Prostate gland (tissue), 2 donors: ENCODE measurements around the gene TUBB. TPM values are rescaled to one million over a fixed set of nuclear protein-coding genes. Genes with fewer than 3 reads are reported as not detected.
"Not testable (repeated sequence)": the region's sequence is repeated elsewhere in the genome, so short reads cannot be mapped to it uniquely, and the experiment has no call there.

ENCODE experiments used
- DNase-seq: peaks from one replicate; pipeline ENCODE4 v3.0.0-alpha.2; 2019; ENCODE audit warnings: low spot score
- H3K27ac ChIP-seq, 2 donors: fragments of 200-600 bp; sonication (generic); 2 replicates each; pipeline ENCODE4 v1.5.1; 2017 to 2019
- H3K27me3 ChIP-seq: fragments of 200-600 bp; sonication (generic); replicated peaks from 2 replicates; pipeline ENCODE4 v1.5.1; 2019; ENCODE audit not compliant: insufficient read depth
- H3K36me3 ChIP-seq, 2 donors: fragments of 200-600 bp; sonication (generic); 1 replicate in 1 of 2; 2 replicates in 1 of 2; pipeline versions ENCODE4 v1.5.1 to v1.8.1; 2017 to 2019
- H3K4me1 ChIP-seq: fragments of 200-600 bp; sonication (generic); replicated peaks from 2 replicates; pipeline ENCODE4 v1.5.1; 2019
- H3K4me3 ChIP-seq, 2 donors: fragments of 200-600 bp; sonication (generic); 2 replicates each; pipeline ENCODE4 v1.5.1; 2017 to 2019
- H3K9me3 ChIP-seq: fragments of 200-600 bp; sonication (generic); 2 replicates; pipeline ENCODE4 v1.5.1; 2017
- CTCF ChIP-seq, 4 experiments: fragments of 200-600 bp in 2 of 4; fragments of 450-650 bp in 2 of 4; sonication (generic) in 2 of 4; IDR thresholded peaks; 1 replicate in 3 of 4; 2 replicates in 1 of 4; pipeline ENCODE4 v1.5.1; 2016 to 2019; ENCODE audit warnings: antibody characterized with exemption in 4 of 4, mild to moderate bottlenecking in 2 of 4, moderate library complexity in 2 of 4
- POLR2A ChIP-seq: fragments of 450-650 bp; IDR thresholded peaks from one replicate; pipeline ENCODE4 v1.6.1; 2016; ENCODE audit warnings: antibody characterized with exemption, mild to moderate bottlenecking
- POLR2AphosphoS5 ChIP-seq: sonication (generic); formaldehyde crosslinking; IDR thresholded peaks from one replicate; pipeline ENCODE4 v1.6.1; 2017; ENCODE audit warnings: antibody characterized with exemption
- WGBS: methylation state at CpG from one replicate; pipeline ENCODE4 v1.1.5; 2018; 5-methylcytosine and 5-hydroxymethylcytosine counted together
- intact Hi-C: fragments of 100-400 bp; cut with DNase I; formaldehyde crosslinking; loops from one replicate; pipeline ENCODE4 v1.14.2; 2022
- total RNA-seq, 2 donors: library from RNA; depleted of rRNA; stranded (reverse); fragments of >200 nt; gene quantifications; one replicate each; pipeline ENCODE4 v1.1.0, GENCODE V29; 2016

The TUBB gene
- total RNA-seq, 2 donors from 2014 or later: 196 to 270 TPM

GRCh38 chr6:30752157-30752927 is 32.2 kb downstream of the TUBB start:
- no peaks in the 10 kb centered on the region for H3K4me1 ChIP-seq
- H3K27ac ChIP-seq: peak overlapping the region; percentile 57 to 82
- DNase-seq: peak; percentile 94
- no peaks in the 10 kb centered on the region for H3K27me3 ChIP-seq
- no peak overlapping the region for H3K4me3 ChIP-seq
- intact Hi-C loops: loop anchor here (2.0 kb wide), 1 partner anchor 30 kb away; no protein-coding TSS in a partner anchor
- TF ChIP-seq CTCF (IDR thresholded peaks at IDR 0.05): no peak
- peak; percentile 32 for TF ChIP-seq POLR2A
- TF ChIP-seq POLR2AphosphoS5: peak; percentile 92
- H3K9me3 ChIP-seq: no peaks in the 10 kb centered on the region
- WGBS: 15% methylated on average over 12 of the region's 12 CpGs
- H3K36me3 ChIP-seq: no peaks in the 10 kb centered on the region

- H3K27ac ChIP-seq: no peak overlapping the region
- no peaks in the 10 kb centered on the region for H3K36me3 ChIP-seq
- H3K9me3 ChIP-seq: no peaks in the 10 kb centered on the region
- no peak for DNase-seq
- WGBS: 92% methylated on average over 3 of the region's 3 CpGs
- TF ChIP-seq POLR2AphosphoS5 (no peak), POLR2A (no peak), CTCF (IDR thresholded peaks at IDR 0.05) (no peak)
- no peak overlapping the region for H3K4me3 ChIP-seq
- H3K27me3 ChIP-seq: no peaks in the 10 kb centered on the region
- H3K4me1 ChIP-seq: no peaks in the 10 kb centered on the region
- intact Hi-C loops: no loop called here
These were observed 34.5 kb downstream of the TUBB start for GRCh38 chr6:30754631-30755030.

GRCh38 chr6:30756405-30757003 is 36.4 kb downstream of the TUBB start:
- H3K4me1 ChIP-seq, H3K27ac ChIP-seq, H3K27me3 ChIP-seq, H3K9me3 ChIP-seq, H3K4me3 ChIP-seq, DNase-seq, H3K36me3 ChIP-seq, intact Hi-C loops: not testable (repeated sequence)
- 88% methylated on average over 7 of the region's 7 CpGs for WGBS

- Histone ChIP-seq H3K27me3 (no peaks in the 10 kb centered on the region), H3K4me1 (no peaks in the 10 kb centered on the region), H3K4me3 (no peak overlapping the region), H3K9me3 (no peaks in the 10 kb centered on the region), H3K27ac (no peak overlapping the region), H3K36me3 (no peaks in the 10 kb centered on the region)
- WGBS: 95% methylated on average over 1 of the region's 1 CpG
- DNase-seq: no peak
- no peak for TF ChIP-seq POLR2A
- TF ChIP-seq CTCF (IDR thresholded peaks at IDR 0.05): no peak
- TF ChIP-seq POLR2AphosphoS5: no peak
- intact Hi-C loops: no loop called here
These were observed 37.2 kb downstream of the TUBB start for GRCh38 chr6:30757261-30757904.

- Histone ChIP-seq H3K36me3 (no peaks in the 10 kb centered on the region), H3K4me1 (no peaks in the 10 kb centered on the region), H3K27me3 (no peaks in the 10 kb centered on the region), H3K27ac (no peak overlapping the region), H3K4me3 (no peak overlapping the region), H3K9me3 (no peaks in the 10 kb centered on the region)
- TF ChIP-seq POLR2A: no peak
- no peak for TF ChIP-seq CTCF (IDR thresholded peaks at IDR 0.05)
- no peak for TF ChIP-seq POLR2AphosphoS5
- intact Hi-C loops: no loop called here
- DNase-seq: no peak
- WGBS: 87% methylated on average over 10 of the region's 10 CpGs
These were observed 39.6 kb downstream of the TUBB start for GRCh38 chr6:30759575-30760239.
